Adrenal gland (tissue), 12 donors: Measurements from ENCODE around the gene ST6GALNAC5. TPM values are rescaled to one million over a fixed set of nuclear protein-coding genes. Genes with fewer than 3 reads are reported as not detected.
A peak's percentile ranks its signal among the peaks of the same experiment; 100 is the strongest.
"Not testable (repeated sequence)": the region's sequence is repeated elsewhere in the genome, so short reads cannot be mapped to it uniquely, and the experiment has no call there.

Experiments
- DNase-seq, 7 donors: peaks; one replicate each; pipeline ENCODE4 v3.0.0-alpha.2; 2019 to 2020
- H3K27ac ChIP-seq, 5 donors: fragments of 200-600 bp; sonication (generic) in 4 of 5; 1 replicate in 3 of 5; 2 replicates in 2 of 5; pipeline versions ENCODE4 v1.5.1 to v1.8.0; 2016 to 2020; ENCODE audit warnings: mild to moderate bottlenecking in 1 of 5
- H3K27me3 ChIP-seq: fragments of 200-600 bp; 2 replicates; pipeline ENCODE4 v1.8.0; 2021
- H3K36me3 ChIP-seq, 2 donors: fragments of 200-600 bp; replicated peaks in 1 of 2; 1 replicate in 1 of 2; 2 replicates in 1 of 2; pipeline versions ENCODE4 v1.5.1 to v1.8.0; 2018 to 2022
- H3K4me1 ChIP-seq, 2 donors: fragments of 200-600 bp; replicated peaks in 1 of 2; 1 replicate in 1 of 2; 2 replicates in 1 of 2; pipeline versions ENCODE4 v1.5.1 to v1.8.0; 2018 to 2021
- H3K4me3 ChIP-seq, 4 donors: fragments of 200-600 bp; sonication (generic) in 3 of 4; one replicate each; pipeline ENCODE4 v1.5.1; 2016 to 2018
- H3K9me3 ChIP-seq, 3 donors: fragments of 200-600 bp; sonication (generic) in 1 of 3; replicated peaks in 1 of 3; 1 replicate in 2 of 3; 2 replicates in 1 of 3; pipeline versions ENCODE4 v1.5.1 to v1.8.0; 2016 to 2021
- POLR2A ChIP-seq, 2 donors: fragments of 450-650 bp; IDR thresholded peaks; one replicate each; pipeline ENCODE4 v1.6.1; 2017; ENCODE audit warnings: antibody characterized with exemption in 2 of 2, mild to moderate bottlenecking in 2 of 2, moderate library complexity in 1 of 2
- WGBS, 4 donors: extraction: QIAGEN DNeasy Blood & Tissue Kit in 2 of 4; methylation state at CpG; one replicate each; pipeline versions ENCODE4 v1.1.5 to v1.1.7; 2013 to 2017; 5-methylcytosine and 5-hydroxymethylcytosine counted together
- intact Hi-C, 2 donors: fragments of 100-400 bp; cut with DNase I; formaldehyde crosslinking; loops; one replicate each; pipeline versions ENCODE4 v1.14.1 to v1.15.0; 2022 to 2023
- polyA plus RNA-seq, 3 donors: library from polyadenylated mRNA; stranded (reverse); fragments of 200-250 nt in 2 of 3; fragments of 350-450 nt in 1 of 3; fragmentation: Illumina TruSeq in 1 of 3; extraction: RNeasy Lipid Tissue Mini Kit (QIAGEN cat#74804) in 1 of 3; gene quantifications; one replicate each; pipeline ENCODE4 v1.2.3, GENCODE V29; 2013 to 2014
- total RNA-seq, 9 donors: library from RNA; depleted of rRNA in 4 of 9; stranded (reverse); fragments of >200 nt in 4 of 9; fragments of 120-200 nt in 1 of 9; fragmentation: NEBNext Ultra II Directional in 1 of 9; extraction: Animal tissue kit (Norgen Biotek cat#: 25700) in 1 of 9; gene quantifications; one replicate each; pipeline versions ENCODE4 v1.1.0 to v1.2.4, GENCODE V29; 2013 to 2023
- TF ChIP-seq, protein P1 (sequence below), 6 experiments: fragments of 450-650 bp in 4 of 6; fragments of 200-600 bp in 2 of 6; sonication (generic) in 1 of 6; IDR thresholded peaks; 1 replicate in 5 of 6; 2 replicates in 1 of 6; pipeline versions ENCODE4 v1.5.1 to v1.8.0; 2016 to 2021; ENCODE audit warnings: antibody characterized with exemption in 6 of 6, mild to moderate bottlenecking in 2 of 6, moderate library complexity in 1 of 6
- donor health status: healthy with polysubstance abuse.
- donor health status: Bipolar disorder and iron deficiency.
- donor health status: DM: yes; HTN: yes; CAD: no.
- donor health status: DM: no; HTN: no; CAD: no.
- donor health status: DM: no; HTN: no; CAD: no.
- donor health status: DM: yes; HTN: yes; CAD: no.

The ST6GALNAC5 gene
- total and polyA plus RNA-seq, 12 donors: 1.1 to 48.4 (median 21.4) TPM

DNA sequence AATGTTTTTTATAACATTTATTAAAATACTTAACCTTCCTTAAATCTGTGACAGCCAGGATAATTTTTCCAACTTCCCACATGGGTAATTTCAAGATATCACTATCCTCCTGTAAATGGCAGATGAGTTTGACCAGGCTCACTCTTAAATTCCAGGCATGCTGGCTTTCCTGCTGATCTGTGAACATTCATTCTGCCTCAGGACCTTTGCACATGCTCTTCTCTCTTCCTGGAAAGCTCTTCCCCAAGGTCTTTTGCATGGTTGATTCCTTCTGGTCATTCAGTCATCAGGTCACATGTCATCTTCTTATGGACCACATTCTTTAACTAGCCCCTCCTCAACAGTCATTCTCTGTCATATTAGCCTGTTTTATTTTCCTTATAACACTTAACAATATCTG is 5.7 kb downstream of the ST6GALNAC5 start:
- DNase-seq: no peak
- H3K4me1 ChIP-seq: no peaks in the 10 kb centered on the region
- no peaks in the 10 kb centered on the region for H3K36me3 ChIP-seq
- H3K27me3 ChIP-seq: no peaks in the 10 kb centered on the region
- no peaks in the 10 kb centered on the region for H3K9me3 ChIP-seq
- TF ChIP-seq, protein P1, sequence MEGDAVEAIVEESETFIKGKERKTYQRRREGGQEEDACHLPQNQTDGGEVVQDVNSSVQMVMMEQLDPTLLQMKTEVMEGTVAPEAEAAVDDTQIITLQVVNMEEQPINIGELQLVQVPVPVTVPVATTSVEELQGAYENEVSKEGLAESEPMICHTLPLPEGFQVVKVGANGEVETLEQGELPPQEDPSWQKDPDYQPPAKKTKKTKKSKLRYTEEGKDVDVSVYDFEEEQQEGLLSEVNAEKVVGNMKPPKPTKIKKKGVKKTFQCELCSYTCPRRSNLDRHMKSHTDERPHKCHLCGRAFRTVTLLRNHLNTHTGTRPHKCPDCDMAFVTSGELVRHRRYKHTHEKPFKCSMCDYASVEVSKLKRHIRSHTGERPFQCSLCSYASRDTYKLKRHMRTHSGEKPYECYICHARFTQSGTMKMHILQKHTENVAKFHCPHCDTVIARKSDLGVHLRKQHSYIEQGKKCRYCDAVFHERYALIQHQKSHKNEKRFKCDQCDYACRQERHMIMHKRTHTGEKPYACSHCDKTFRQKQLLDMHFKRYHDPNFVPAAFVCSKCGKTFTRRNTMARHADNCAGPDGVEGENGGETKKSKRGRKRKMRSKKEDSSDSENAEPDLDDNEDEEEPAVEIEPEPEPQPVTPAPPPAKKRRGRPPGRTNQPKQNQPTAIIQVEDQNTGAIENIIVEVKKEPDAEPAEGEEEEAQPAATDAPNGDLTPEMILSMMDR (IDR thresholded peaks at IDR 0.05): no peak
- H3K4me3 ChIP-seq: no peak overlapping the region
- H3K27ac ChIP-seq: no peak overlapping the region
- intact Hi-C loops: no loop called here

DNA sequence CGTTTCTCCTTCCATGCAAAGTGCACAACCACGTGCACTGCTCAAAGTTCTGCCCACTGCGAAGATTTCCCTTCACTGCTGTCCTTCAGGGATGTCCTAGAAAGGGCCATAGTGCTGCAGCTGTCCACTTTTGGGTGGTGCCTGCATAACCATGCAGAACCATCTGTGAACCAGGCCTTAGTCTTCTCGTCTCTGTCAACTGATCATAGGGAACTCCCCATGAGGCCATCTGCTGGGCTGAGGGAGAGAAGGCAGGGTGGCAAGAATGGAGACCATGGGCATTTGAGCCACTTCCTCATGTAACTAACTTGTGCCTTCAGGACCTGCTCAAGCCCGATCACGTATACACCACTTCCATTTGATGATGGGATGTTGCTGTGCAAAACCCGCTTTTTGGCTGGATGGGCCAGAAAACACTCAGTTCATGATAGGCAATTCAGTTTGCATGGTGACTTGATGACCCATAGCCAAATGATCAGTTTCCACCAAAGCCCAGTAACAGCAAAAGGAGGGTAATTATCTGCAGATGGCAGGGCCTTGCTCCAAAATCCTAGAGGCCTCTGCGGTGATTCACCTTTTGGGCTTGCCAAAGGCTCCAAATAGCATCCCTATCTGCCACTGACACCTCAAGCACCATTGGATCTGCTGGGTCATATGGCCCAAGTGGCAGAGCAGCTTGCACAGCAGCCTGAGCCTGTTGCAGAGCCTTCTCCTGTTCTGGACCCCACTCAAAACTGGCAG is 9.5 kb downstream of the ST6GALNAC5 start:
- Histone ChIP-seq H3K4me3 (no peak overlapping the region), H3K4me1 (peaks cover 7 to 13% of the 10 kb centered on the region in 2 donors), H3K27me3 (no peaks in the 10 kb centered on the region), H3K9me3 (no peaks in the 10 kb centered on the region), H3K27ac (no peak overlapping the region), H3K36me3 (no peaks in the 10 kb centered on the region)
- DNase-seq: peak in 4 of 7 donors; percentile 25 to 53 (median 32)
- TF ChIP-seq, protein P1 (IDR thresholded peaks at IDR 0.05): no peak
- TF ChIP-seq POLR2A (IDR thresholded peaks at IDR 0.05): no peak
- intact Hi-C loops: no loop called here
- WGBS, 4 donors: 85 to 95% (median 91%) methylated on average over 7 to 8 of the region's 8 CpGs

DNA sequence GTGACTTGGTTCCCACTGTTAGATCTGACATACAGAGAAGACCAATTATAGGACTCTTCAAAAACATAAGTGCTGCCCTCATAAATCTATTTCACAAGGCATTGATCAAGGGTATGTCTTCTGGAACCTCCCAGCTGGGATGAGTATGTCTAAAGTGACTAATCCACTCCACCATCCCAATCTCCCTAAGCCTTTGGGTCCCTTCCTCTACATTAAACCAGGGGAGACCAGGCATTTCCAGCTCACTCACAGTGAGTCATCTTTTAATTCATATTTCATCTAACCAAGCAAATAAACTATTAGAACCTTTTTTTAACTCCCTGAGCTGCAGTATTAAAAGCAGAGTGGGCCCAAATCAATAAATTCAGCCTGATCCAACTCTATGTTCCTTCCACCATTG is 11.7 kb downstream of the ST6GALNAC5 start:
- peaks cover 13 to 18% of the 10 kb centered on the region in 2 donors for H3K4me1 ChIP-seq
- H3K4me3 ChIP-seq, H3K9me3 ChIP-seq, intact Hi-C loops, DNase-seq, H3K36me3 ChIP-seq, H3K27me3 ChIP-seq, H3K27ac ChIP-seq: not testable (repeated sequence)

DNA sequence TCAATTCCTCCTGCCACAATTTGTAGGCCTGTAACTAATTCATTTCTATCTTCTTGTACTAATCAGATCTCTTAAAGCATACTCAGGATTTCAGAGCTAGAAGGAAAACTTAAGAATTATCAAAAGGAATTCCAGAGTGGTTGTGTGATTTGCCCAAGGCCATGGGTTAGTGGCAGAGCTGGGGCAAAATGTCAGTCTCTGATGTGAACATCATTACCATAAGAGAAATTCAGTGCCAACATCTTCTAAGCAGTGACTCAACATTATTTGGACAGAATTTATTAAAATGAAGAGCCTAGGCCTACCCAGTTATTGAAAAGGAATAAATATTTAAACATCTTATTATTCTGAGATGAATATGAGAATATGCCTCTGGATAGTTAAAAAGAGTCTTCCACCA is 14.5 kb downstream of the ST6GALNAC5 start:
- intact Hi-C loops: no loop called here
- DNase-seq: peak in 4 of 7 donors; percentile 26 to 59 (median 32)
- H3K4me3 ChIP-seq: no peak overlapping the region
- no peaks in the 10 kb centered on the region for H3K27me3 ChIP-seq
- TF ChIP-seq, protein P1 (IDR thresholded peaks at IDR 0.05): no peak
- no peak for TF ChIP-seq POLR2A (IDR thresholded peaks at IDR 0.05)
- H3K36me3 ChIP-seq: no peaks in the 10 kb centered on the region
- H3K4me1 ChIP-seq: peaks cover 13 to 18% of the 10 kb centered on the region in 2 donors
- H3K27ac ChIP-seq: peak overlapping the region in 2 of 5 donors; percentile 35 to 47
- no peaks in the 10 kb centered on the region for H3K9me3 ChIP-seq
